HepG2 (cell line): ENCODE data around the gene SLC6A17. TPM values are rescaled to one million over a fixed set of nuclear protein-coding genes. Genes with fewer than 3 reads are reported as not detected.

Experiments
- ATAC-seq: fragments of 200-7000 bp; cut with Tn5 transposase; 3 replicates; pipeline ENCODE4 v1.9.1; 2020; ENCODE audit warnings: mild to moderate bottlenecking, moderate library complexity
- BruUV-seq: library from RNA; stranded (reverse); fragments of 400-500 nt; replicated peaks from 2 replicates; lab custom pipeline; 2021; lab: Mats Ljungman, UMichigan
- CTCF ChIA-PET: fragments of 300-600 bp; formaldehyde crosslinking; extraction: SDS; loops from one replicate; lab custom pipeline; 2021; ENCODE audit warnings: low total read pairs, inconsistent platforms, low intra/inter-chr PET ratio; lab: Yijun Ruan, JAX
- POLR2A ChIA-PET: fragments of 350-600 bp; sonication (Branson Sonifier 250); formaldehyde crosslinking; loops from one replicate; lab custom pipeline; 2020; ENCODE audit warnings: antibody characterized with exemption, inconsistent platforms; lab: Yijun Ruan, JAX
- DNase-seq: peaks from one replicate; pipeline ENCODE4 v3.0.0-alpha.2; 2015; ENCODE audit warnings: low spot score
- FAIRE-seq: peaks from 3 replicates; lab custom pipeline; 2011; peaks lifted over from hg19 to GRCh38; lab: Jason Lieb, UNC
- H2AFZ ChIP-seq: one replicate; pipeline ENCODE4 v1.6.1; 2011; ENCODE audit warnings: low read length, inconsistent platforms
- H3K27ac ChIP-seq: fragments of 300-600 bp; 3 replicates; pipeline ENCODE4 v1.8.0; 2011; ENCODE audit warnings: mixed run types, mild to moderate bottlenecking, mixed read lengths, low read length, inconsistent platforms; ENCODE audit not compliant: insufficient read depth; ENCODE audit errors: extremely low read length
- H3K27me3 ChIP-seq, 2 experiments: fragments of 200-600 bp in 1 of 2; 2 replicates in 1 of 2; 3 replicates in 1 of 2; pipeline versions ENCODE4 v1.6.0 to v1.8.0; 2011; ENCODE audit warnings: low read length in 2 of 2, mild to moderate bottlenecking in 2 of 2, moderate library complexity in 2 of 2, inconsistent platforms in 1 of 2; ENCODE audit not compliant: insufficient read depth in 2 of 2, control insufficient read depth in 1 of 2
- H3K36me3 ChIP-seq, 2 experiments: fragments of 200-600 bp in 1 of 2; replicated peaks in 1 of 2; 2 replicates in 1 of 2; 3 replicates in 1 of 2; pipeline versions ENCODE4 v1.5.1 to v1.8.0; 2011; ENCODE audit warnings: low read length in 2 of 2, inconsistent platforms in 1 of 2; ENCODE audit not compliant: insufficient read depth in 2 of 2, control insufficient read depth in 1 of 2
- H3K4me1 ChIP-seq: 2 replicates; pipeline ENCODE4 v1.5.1; 2012; ENCODE audit warnings: low read length, inconsistent platforms; ENCODE audit not compliant: insufficient read depth
- H3K4me2 ChIP-seq: 2 replicates; pipeline ENCODE4 v1.6.0; 2011; ENCODE audit warnings: low read depth, low read length, inconsistent platforms
- H3K4me3 ChIP-seq, 3 experiments: fragments of 200-600 bp in 1 of 3; sonication (generic), shearing (Covaris generic) in 1 of 3; replicated peaks in 1 of 3; 2 replicates each; pipeline ENCODE4 v1.5.1; 2011 to 2016; ENCODE audit warnings: low read length in 3 of 3, inconsistent platforms in 2 of 3, low read depth in 2 of 3, mild to moderate bottlenecking in 2 of 3, control low read depth in 1 of 3, mixed read lengths in 1 of 3; ENCODE audit not compliant: insufficient read depth in 1 of 3
- H3K79me2 ChIP-seq: one replicate; pipeline ENCODE4 v1.6.1; 2011; ENCODE audit warnings: low read length, inconsistent platforms; ENCODE audit not compliant: insufficient read depth
- H3K9ac ChIP-seq: 2 replicates; pipeline ENCODE4 v1.6.0; 2011; ENCODE audit warnings: mild to moderate bottlenecking, low read depth, low read length, inconsistent platforms; ENCODE audit not compliant: insufficient read depth
- H3K9me3 ChIP-seq: 2 replicates; pipeline ENCODE4 v1.5.1; 2012; ENCODE audit warnings: mild to moderate bottlenecking, low read length
- H4K20me1 ChIP-seq: 2 replicates; pipeline ENCODE4 v1.6.0; 2011; ENCODE audit warnings: inconsistent platforms, mild to moderate bottlenecking, low read length, moderate library complexity; ENCODE audit not compliant: insufficient read depth
- AGO2 ChIP-seq: fragments of 200-400 bp; formaldehyde crosslinking; optimal IDR thresholded peaks from 2 replicates; pipeline ENCODE3; 2017; ENCODE audit warnings: mild to moderate bottlenecking, low read depth, low read length, moderate library complexity
- CEBPG ChIP-seq: IDR thresholded peaks from 2 replicates; pipeline ENCODE4 v1.6.1; 2016
- CENPX ChIP-seq: sonication (generic); formaldehyde crosslinking; IDR thresholded peaks from 2 replicates; pipeline ENCODE4 v1.9.0; 2021; ENCODE audit warnings: mild to moderate bottlenecking, missing genetic modification reagents, moderate library complexity
- LCORL ChIP-seq, 2 experiments: fragments of 450-650 bp in 1 of 2; sonication (generic) in 1 of 2; formaldehyde crosslinking in 1 of 2; IDR thresholded peaks; 2 replicates each; pipeline versions ENCODE4 v1.5.0 to v1.6.1; 2017 to 2020; ENCODE audit warnings: antibody characterized with exemption in 1 of 2, missing genetic modification reagents in 1 of 2
- RFX1 ChIP-seq: fragments of 450-650 bp; IDR thresholded peaks from 2 replicates; pipeline ENCODE4 v1.6.1; 2017
- YEATS4 ChIP-seq: sonication (generic); formaldehyde crosslinking; IDR thresholded peaks from 2 replicates; pipeline ENCODE4 v1.4.0; 2020; ENCODE audit warnings: missing genetic modification reagents, borderline replicate concordance
- ZNF552 ChIP-seq: sonication (generic); formaldehyde crosslinking; IDR thresholded peaks from 2 replicates; pipeline ENCODE4 v1.9.0; 2022; ENCODE audit warnings: missing genetic modification reagents, mild to moderate bottlenecking, borderline replicate concordance
- ZNF605 ChIP-seq: sonication (generic); formaldehyde crosslinking; IDR thresholded peaks from 2 replicates; pipeline ENCODE4 v1.8.0; 2022; ENCODE audit warnings: mild to moderate bottlenecking, missing genetic modification reagents
- ZSCAN31 ChIP-seq: sonication (generic); formaldehyde crosslinking; IDR thresholded peaks from 2 replicates; pipeline ENCODE4 v1.5.0; 2020; ENCODE audit warnings: low read depth, mild to moderate bottlenecking, missing genetic modification reagents
- WGBS: methylation state at CpG from one replicate; pipeline ENCODE4 v1.1.6; 2017; ENCODE audit warnings: low lambda C conversion rate; 5-methylcytosine and 5-hydroxymethylcytosine counted together
- in situ Hi-C: cut with HindIII; loops from 2 replicates; pipeline ENCODE4 v1.10.0; 2017; ENCODE audit warnings: low pct_unique_long_range_greater_than_20kb; ENCODE audit not compliant: extremely low pct_ligation_motif_present
- intact Hi-C: fragments of 100-400 bp; cut with micrococcal nuclease; formaldehyde crosslinking; loops from one replicate; pipeline ENCODE4 v1.10.0; 2022; ENCODE audit not compliant: unreplicated experiment
- polyA plus RNA-seq, 8 experiments: library from polyadenylated mRNA; depleted of rRNA in 3 of 8; stranded (reverse) in 7 of 8; unstranded in 1 of 8; fragments of >200 nt; fragmentation: Illumina TruSeq in 4 of 8; extraction: Trizol in 4 of 8; gene quantifications; 2 replicates each; pipeline versions ENCODE4 v1.2.1 to v1.2.3, GENCODE V29; 2011 to 2016; ENCODE audit warnings: low read depth in 4 of 8, missing spikeins in 1 of 8, mixed read lengths in 1 of 8; ENCODE audit not compliant: insufficient read depth in 1 of 8
- total RNA-seq, 5 experiments: library from RNA; depleted of rRNA; stranded (reverse); fragments of >200 nt; fragmentation: Illumina TruSeq; extraction: Trizol; gene quantifications; 2 replicates each; pipeline ENCODE4 v1.2.3, GENCODE V29; 2016; ENCODE audit warnings: low read depth in 1 of 5

The SLC6A17 gene
- total and polyA plus RNA-seq, 2 of the 13 experiments (the other 11 are each of a cell fraction or from before 2014, with no cell fraction given): not detected

DNA sequence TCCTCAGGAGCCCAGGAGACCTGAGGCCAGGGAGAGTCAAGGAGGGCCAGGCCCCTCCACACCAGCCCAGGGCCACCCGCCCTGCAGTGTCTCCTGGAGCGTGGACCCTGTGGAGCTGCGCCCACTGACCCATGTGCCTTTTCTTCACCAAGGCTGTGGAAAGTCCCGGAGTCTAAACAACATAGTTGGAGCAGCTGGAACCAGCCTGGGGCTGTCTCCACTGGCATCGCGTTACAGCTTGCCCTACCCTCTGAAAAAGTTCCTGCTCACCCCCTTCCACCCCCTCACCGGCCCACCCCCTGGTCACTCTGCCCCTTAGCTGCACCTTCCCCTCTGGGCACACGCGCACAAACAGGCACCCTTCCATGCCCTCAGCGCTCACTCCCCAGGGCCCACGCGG is 78.1 kb downstream of the SLC6A17 start:
- no peak overlapping the region for H3K4me2 ChIP-seq
- TF ChIP-seq ZNF605 (CRISPR knock-in tag) (no peak), YEATS4 (CRISPR knock-in tag) (no peak), LCORL (IDR thresholded peaks at IDR 0.05) (no peak), LCORL (CRISPR knock-in tag; IDR thresholded peaks at IDR 0.05) (no peak), AGO2 (no peak)
- H3K27ac ChIP-seq: no peak overlapping the region
- ChIA-PET CTCF (no interaction called here), POLR2A (no interaction called here)
- in situ Hi-C loops: no loop called here
- peaks cover 12% of the 10 kb centered on the region; the same call in 1 of the 2 replicates for H3K4me1 ChIP-seq
- intact Hi-C loops: no loop called here
- peaks cover 0 to 10% of the 10 kb centered on the region in 2 experiments; a peak in 4 of 5 replicates for H3K27me3 ChIP-seq
- 49% methylated on average over 6 of the region's 12 CpGs for WGBS
- no peak for DNase-seq
- no peak for FAIRE-seq
- no peaks in the 10 kb centered on the region for H3K9me3 ChIP-seq
- no TSS peak for BruUV-seq
- ATAC-seq: no peak
- H3K4me3 ChIP-seq: no peak overlapping the region
- H3K36me3 ChIP-seq: no peaks in the 10 kb centered on the region
- H4K20me1 ChIP-seq: no peaks in the 10 kb centered on the region
- no peak overlapping the region for H2AFZ ChIP-seq
- no peaks in the 10 kb centered on the region for H3K79me2 ChIP-seq
- no peak overlapping the region for H3K9ac ChIP-seq

GRCh38 chr1:110228869-110229268 is 78.6 kb downstream of the SLC6A17 start:
- no peak for FAIRE-seq

More at GRCh38 chr1:110228869-110229268, 78.6 kb downstream of the SLC6A17 start:
- CTCF ChIA-PET: no interaction called here
- Histone ChIP-seq H2AFZ (no peak overlapping the region), H3K4me2 (no peak overlapping the region), H3K4me3 (no peak overlapping the region), H3K9ac (no peak overlapping the region), H3K27ac (no peak overlapping the region), H3K79me2 (no peaks in the 10 kb centered on the region), H3K36me3 (no peaks in the 10 kb centered on the region), H3K9me3 (no peaks in the 10 kb centered on the region), H4K20me1 (no peaks in the 10 kb centered on the region), H3K27me3 (peaks cover 0 to 10% of the 10 kb centered on the region in 2 experiments; a peak in 4 of 5 replicates), H3K4me1 (peaks cover 12% of the 10 kb centered on the region; the same call in 1 of the 2 replicates)
- in situ Hi-C loops: no loop called here
- no peak for ATAC-seq
- WGBS: 34% methylated on average over 6 of the region's 9 CpGs
- TF ChIP-seq CENPX (CRISPR knock-in tag) (no peak), RFX1 (no peak), ZNF552 (no peak), ZSCAN31 (CRISPR knock-in tag) (no peak), CEBPG (no peak)
- no TSS peak for BruUV-seq
- intact Hi-C loops: loop anchor here (1.0 kb wide), 1 partner anchor 19 kb away; the partner anchor contains the start of gene KCNC4
- no peak for DNase-seq
- POLR2A ChIA-PET: no interaction called here
